ENCODE measurements around the gene GOT2.
"Not testable (repeated sequence)": the region's sequence is repeated elsewhere in the genome, so short reads cannot be mapped to it uniquely, and the experiment has no call there.

Gene GOT2

DNA sequence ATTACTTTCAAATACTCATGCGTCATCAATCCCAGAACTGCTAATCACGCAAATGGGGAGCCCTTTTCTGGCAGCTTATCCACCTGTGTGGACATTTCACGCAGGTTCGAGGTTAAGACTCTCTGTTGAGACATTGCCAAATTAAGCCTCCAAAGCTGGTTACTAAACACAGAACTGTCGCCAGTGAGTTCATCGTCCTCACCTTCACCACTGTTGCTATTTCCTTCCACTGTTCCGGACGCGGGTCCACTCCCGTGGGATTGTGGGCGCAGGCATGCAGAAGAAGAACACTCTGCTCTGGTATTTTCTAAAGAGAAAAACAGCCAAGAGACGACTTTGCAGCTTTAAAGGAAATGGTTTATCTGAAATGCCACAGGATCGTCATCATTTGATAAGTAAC, 16.1 kb downstream of the GOT2 start:
- no peak for DNase-seq

DNA sequence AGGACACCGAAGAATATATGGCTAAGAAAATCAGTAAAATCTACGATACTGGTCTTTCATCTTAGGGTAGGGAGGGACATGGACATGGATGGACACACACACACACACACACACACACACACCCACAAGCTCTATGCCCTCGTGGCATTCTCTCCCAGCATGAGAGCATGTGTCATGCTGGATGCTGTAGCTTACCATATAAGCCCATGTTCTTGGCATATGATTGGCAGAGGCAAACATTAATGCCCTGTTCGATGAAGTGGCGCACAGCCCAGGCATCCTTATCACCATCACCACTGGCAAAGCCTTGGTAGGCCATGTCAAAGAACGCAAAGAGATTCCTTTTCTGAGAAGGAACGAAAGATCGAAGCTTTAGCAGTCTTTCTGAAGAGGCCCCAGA, 17.6 kb downstream of the GOT2 start:
- no peak for DNase-seq

GRCh38 chr16:58713742-58714141, 20.4 kb downstream of the GOT2 start:
- no peak for DNase-seq

GRCh38 chr16:58709333-58709732, 24.8 kb downstream of the GOT2 start:
- DNase-seq = no peak

GRCh38 chr16:58699151-58699550, 35.0 kb downstream of the GOT2 start:
- DNase-seq = no peak

GRCh38 chr16:58695368-58695767, 38.7 kb downstream of the GOT2 start:
- DNase-seq = no peak

DNA sequence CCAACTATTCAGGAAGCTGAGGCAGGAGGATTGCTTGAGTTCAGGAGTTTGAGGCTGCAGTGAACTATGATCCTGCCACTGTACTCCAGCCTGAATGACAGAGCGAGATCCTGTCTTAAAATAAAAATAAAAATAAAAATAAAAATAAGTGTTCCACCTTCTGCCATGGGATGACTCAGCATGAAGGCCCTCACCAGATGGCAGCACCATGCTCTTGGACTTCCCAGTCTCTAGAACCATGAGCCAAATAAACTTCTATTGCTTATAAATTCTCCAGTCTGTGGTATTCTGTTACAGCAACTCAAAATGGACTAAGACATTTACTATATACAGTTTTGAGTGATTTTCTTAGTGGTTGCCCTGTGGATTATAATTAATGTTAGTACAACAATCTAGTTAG, 41.7 kb downstream of the GOT2 start:
- no peak for DNase-seq

- not testable (repeated sequence) for DNase-seq
Measured at GRCh38 chr16:58686985-58687706, 47.0 kb downstream of the GOT2 start.

DNA sequence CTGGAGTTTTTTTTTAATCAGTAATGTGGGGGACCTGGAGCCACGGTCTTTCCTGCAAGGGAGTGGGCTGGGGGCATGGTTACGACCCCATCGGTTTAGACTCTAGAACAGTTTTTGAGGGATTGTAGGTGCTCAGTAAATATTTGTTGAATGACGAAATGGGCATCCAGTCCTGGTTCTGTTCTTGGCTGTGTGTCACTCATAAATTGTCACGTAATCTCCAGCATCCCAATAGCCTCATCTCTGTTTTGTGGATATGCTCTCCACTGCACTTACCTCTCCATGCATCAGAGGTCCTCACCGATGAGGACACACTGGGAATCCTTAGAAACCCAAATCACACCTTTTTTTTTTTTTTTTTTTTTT, 49.0 kb downstream of the GOT2 start:
- no peak for DNase-seq

DNA sequence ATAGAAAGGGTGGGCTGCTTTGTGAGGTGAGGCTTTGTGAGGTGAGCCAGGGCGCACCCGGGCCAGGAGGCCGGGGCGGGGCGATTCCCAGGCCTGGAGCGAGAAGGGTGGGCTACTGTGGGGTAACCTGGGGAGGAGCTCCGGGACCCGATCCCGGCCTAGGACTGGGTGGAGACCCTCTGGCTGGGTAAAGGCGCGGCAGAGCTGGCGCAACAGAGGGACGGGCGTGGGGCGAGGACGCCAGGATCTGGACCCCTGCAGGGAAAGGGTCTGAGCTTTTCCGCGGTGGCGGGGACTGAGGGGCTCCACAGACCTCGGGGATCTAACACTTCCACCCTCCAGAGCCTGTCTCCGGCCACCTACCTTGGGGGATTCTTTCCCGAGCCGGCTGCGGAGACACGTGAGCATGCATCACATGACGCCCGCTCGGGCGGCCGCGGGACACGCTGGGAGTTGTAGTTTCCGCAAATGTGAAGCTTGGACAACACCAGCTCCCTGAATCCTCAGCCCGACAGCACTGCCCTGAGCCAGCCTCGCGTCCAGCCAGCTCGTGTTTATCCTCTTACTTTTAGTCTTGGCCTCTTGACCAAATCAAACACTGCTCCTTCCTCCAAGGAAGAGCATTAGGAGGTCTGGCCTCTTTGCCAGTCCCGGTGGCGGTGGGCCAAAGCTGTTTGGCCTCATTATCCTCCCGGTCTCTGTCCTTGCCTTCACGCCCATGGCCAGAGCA, 49.6 kb downstream of the GOT2 start, which contains the start of gene SLC38A7:
TSS of gene SLC38A7 (minus strand) at position 417 of the 730 bp plus-strand sequence. CDS start 4,644 bp downstream, outside the sequence.
- peak; percentile 56 for DNase-seq

DNA sequence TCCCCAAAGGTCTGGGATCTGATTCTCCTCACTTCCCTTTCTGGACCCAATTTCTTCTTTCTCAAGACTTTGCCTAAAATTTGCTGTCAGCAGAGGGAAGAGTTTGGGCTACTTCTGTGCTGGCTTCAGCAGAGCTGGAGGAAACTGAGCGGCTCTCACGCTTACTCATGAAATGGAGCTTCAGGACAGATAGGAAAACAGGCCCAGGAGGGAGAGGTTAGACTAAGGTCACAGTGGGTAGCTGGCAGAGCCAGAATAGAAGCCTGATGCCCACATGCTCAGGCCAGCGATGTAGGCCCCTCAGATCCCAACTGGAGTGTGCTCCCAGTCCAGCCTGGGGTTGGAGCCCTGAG, 50.1 kb downstream of the GOT2 start:
- DNase-seq = no peak

DNA sequence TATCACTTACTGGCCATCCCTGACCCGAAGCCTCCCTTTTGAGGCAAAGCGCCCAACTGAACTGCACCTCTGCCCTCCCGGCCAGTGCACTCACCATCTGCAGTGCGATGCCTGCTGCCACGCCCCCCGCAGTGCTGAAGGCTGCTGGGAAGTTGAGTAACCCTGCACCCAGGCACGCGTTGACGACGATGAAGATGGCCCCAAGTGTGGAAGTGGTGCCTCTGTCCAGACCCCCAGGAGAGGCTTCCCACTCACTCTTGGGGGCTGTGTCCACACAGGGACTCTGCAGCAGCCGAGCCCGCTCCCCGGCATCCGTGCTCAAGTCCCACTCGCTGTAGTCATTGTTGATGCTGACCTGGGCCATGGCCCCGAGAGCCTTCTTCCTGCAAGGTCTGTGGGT, 54.4 kb downstream of the GOT2 start:
- DNase-seq = no peak

DNA sequence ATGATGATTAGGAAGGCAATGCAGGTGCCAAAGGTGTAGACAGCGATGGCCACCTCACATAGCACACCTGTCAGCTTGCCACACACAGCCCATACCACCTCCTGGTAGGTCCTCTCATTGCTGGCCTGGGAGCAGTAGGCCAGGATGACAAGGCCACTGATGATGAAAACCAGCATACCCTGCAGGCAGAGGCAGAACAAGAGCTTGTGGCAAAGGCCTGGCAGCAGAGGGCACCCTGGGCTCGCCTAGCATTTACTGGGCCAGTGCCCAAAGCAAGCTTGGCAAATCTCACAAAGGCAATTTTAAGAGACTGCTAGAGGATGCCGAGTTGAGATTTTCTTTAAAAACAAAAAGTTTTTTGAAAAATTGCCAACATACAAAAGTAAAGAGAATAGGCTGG, 55.4 kb downstream of the GOT2 start:
- DNase-seq = no peak

GRCh38 chr16:58678269-58678668, 55.8 kb downstream of the GOT2 start:
- no peak for DNase-seq

GRCh38 chr16:58670946-58671583, 63.1 kb downstream of the GOT2 start:
- DNase-seq = no peak

GRCh38 chr16:58670177-58670576, 63.9 kb downstream of the GOT2 start:
- DNase-seq = no peak

GRCh38 chr16:58665200-58665599, 68.9 kb downstream of the GOT2 start:
- no peak for DNase-seq

- DNase-seq = no peak
Measured at GRCh38 chr16:58661199-58661830, 72.8 kb downstream of the GOT2 start.

- DNase-seq = not testable (repeated sequence)
Measured at GRCh38 chr16:58659911-58660310, 74.2 kb downstream of the GOT2 start.

DNA sequence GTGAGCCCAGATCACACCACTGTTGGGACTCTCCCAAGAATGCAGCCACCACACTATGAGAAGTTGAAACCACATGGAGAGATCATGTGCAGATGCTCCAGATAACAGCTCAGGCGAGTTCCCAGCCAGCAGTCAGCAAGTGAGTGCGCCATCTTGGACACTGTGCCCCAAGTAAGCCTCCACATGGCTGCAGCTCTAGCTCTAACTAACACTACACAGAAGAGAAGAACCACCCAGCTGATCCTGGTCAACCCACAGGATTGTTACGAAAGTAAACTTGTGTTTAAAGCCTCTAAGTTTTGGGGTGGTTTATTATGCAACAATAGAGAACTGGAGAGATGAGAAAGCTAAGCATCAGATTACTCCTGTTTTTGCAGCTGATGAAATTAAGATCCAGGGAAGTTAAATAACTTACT, 75.3 kb downstream of the GOT2 start:
- no peak for DNase-seq

Data from T-helper 9 cell (primary cell).